GM10847 (cell line): ENCODE results near the gene DCTD.

Experiments
- POLR2A ChIP-seq: IDR thresholded peaks from 2 replicates; pipeline ENCODE4 v1.6.1; 2011; ENCODE audit not compliant: insufficient read length; ENCODE audit errors: extremely low read depth

DCTD gene

DNA sequence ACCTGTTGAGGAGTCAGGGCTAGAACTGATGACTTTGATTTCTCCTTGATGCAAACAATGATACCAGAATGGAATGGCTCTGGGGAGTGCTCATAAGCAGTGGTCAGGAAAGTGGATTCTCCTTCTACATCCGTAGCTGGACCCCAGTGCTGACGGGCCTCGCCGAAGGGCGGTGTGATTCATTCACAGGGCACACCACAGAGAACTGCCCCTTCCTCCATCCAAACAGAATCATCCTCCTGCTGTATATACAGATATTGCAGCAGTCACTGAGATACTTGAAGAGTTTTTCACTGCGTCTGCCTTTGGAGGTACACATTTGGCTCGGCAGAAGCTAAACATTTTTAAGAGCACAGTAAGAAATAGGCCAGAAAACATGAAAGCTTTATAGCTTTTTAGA is 7.3 kb upstream of the DCTD start:
- no peak for TF ChIP-seq POLR2A

DNA sequence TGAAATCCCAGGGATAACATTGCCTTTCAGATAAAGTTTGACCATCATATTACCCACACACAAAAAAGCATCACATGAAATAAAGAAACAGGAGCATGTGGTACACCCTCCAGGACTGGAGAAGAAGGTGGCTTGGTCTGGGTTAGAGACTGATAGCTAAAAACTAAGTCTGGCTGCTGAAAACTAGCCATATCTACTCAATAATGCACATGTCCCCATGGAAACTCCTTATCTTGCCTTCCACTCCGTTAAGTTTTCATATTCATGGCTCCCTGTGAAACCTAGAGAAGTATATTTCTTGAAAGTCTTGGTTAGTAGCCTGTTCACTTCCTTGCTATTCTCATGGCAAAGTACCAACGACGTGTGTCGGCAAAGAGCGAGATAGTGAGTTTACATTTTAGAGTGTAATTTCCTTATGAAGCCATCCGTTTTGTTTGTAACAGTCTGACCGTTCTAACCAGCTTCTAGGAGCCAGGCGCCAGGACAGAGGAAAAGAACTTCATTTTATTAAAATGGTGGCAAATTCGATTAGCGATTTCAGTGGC is 6.7 kb upstream of the DCTD start:
- TF ChIP-seq POLR2A = no peak

DNA sequence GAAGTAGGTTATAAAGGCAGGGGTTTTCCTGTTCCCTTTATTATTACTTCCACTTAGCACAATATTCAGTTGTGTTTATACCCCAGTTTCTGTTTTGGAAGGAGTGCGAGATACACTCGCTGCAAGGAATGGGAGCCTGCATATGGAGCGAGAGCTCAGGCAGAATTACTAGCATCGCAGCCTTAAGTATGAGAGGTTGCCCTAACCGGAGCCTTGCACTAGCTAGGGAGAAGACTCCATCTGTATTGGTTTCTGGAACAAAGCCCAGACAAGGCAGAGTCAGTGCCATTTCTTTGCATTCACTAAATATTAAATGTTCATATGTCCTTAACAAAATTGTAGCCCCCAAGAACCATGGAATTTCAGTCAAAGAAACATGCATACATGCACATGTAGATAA is 6.2 kb upstream of the DCTD start:
- TF ChIP-seq POLR2A = no peak

DNA sequence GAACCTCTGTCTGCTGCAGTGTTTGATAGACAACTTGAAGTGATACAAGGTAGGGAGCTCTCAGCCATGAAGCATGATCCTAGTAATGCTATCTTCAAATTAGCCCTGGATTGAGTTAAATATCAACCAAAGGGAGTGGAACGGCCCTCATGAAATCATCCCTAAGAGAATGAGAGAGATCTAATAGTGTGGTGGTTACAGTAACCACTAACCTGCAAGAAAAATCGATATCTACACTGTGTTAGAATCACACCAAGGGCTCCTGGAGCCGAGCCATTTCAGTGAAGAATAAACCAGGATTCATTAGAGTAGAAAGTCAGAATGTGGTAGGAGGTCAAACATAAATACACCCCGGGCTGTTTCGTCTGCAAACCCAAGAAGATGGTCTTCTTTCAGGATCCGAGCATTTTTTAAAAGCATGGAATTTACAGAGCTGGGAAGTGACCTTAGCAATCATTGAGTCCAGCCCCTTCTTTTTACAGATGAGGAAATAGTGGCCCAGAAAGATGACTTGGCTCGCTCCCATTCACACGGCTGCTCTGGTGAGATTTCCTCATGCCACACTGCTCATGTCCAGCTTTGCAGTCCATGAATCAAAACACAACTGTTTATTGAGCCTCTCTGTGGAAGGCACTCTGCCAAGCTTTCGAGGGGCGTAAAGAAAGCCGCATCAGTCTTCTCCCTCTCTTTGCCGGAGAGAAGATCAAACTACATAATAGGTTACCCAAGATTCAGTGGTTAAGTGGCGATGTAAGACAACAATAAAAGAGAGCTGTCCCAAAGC is 5.5 kb upstream of the DCTD start:
- no peak for TF ChIP-seq POLR2A

DNA sequence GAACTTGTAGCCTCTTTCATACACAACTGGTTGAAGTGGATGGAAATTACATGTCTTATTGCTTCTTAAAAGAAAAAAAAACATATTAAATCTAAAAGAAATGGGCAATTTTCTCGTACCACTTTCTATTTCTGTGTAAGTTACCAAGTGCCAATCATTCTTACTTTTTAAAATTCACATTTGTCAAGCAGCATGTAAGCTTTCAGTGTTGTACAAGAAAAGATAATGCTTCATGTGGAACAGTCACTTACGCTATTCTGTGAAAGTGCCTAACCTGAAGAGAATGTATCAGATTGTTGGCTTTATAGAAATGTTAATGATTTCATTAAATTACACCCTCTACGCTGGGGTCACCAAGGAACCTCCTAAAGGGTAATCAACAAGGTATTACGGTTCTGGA is 4.4 kb upstream of the DCTD start:
- no peak for TF ChIP-seq POLR2A

DNA sequence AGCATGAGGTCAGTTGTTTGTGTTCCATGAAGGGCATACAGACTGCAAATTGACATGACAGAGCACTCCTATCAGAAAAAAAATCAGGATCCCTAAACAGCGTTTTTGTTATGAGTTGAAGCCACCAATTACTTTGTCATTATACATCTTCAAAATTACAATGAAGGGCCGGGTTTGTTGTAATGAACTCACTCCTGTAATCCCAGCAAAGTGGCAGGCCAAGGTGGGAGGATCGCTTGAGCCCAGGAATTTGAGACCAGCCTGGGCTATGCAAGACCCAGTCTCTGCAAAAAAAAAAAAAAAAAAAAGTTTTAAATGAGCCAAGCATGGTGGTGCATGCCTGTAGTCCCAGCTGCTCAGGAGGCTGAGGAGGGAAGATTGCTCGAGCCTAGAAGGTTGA is 3.5 kb upstream of the DCTD start:
- TF ChIP-seq POLR2A = no peak

DNA sequence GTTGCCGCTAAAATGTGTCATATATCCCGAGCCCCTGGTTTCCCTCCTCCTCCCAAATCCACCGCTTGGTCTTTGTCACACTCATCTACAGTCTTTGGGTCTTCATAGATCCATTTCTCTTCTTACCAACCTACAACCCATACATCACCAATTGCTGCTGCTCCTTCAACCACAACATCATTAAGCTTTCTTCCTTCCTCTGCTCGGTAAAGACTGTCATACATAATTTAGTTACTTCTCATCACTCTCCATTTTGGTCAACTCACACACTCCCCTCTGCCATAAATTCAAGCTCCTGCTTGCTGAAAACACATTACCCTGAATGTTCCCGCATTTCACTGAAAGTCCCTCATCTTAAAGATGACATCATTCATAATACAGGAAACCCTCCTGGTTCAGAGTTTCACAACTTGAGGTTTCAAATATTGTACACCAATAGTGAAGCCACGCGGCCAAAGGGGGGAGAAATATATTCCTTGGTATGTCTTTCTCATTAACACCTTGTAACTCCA is 1.7 kb upstream of the DCTD start:
- no peak for TF ChIP-seq POLR2A

DNA sequence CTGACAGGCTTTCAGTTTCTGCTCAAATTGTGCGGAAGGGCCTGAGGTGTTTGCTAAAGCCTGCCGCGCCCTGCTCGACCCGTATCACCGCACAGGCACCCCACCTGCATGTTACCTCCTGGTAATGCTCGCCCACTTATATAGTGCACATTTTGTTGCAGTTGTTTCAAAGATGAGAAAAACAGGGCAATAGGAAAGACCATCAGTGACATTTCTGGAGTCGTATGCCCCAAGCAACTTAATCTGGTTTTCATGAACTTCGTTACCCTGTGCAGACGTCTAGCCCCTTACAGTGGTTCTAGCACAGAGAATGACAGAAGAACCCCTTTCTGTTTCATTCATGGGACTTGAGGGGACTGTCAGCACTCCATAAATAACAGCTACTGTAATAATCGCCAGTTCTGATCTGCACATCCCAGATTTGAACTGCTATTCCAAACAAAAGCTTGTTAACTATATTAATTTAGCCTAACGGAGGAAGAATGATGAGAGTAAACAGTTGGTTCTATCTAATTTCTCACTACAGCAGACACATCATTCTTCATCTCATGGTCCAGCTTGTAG is 940 bp upstream of the DCTD start:
- no peak for TF ChIP-seq POLR2A

DNA sequence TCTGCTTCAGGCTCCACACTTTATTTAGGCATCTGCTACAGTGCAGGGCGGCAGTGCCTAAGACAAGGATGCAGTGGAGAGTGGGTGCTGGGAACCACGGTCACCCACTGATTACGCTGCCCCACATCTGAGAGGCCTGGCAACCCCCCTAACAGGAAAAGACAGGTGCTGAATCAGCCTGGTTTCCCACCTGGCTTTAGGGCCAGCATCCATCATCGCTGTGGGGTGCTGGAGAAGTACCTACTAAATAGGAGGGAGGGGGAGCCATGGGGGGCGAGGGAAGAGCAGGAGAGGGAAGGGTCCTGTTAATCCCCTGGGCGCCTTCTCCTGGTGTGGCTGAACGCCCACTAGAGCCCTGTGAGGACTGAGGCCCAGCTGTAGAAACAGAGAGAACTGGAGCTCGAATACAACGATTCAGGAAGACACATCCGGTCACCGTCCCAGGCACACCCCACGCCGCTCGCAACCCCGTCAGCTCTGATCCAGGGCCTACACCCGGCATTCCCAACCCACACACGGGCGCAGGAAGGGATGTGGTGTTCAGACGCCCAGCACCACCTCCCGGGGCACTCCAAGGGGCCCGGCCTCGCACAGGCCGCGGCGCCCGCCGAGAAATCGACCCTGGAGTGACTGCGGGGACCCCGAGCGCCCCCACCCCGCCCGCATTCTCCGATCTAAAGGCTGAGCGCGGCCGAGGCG is 554 bp downstream of the DCTD start:
- TF ChIP-seq POLR2A = no peak

DNA sequence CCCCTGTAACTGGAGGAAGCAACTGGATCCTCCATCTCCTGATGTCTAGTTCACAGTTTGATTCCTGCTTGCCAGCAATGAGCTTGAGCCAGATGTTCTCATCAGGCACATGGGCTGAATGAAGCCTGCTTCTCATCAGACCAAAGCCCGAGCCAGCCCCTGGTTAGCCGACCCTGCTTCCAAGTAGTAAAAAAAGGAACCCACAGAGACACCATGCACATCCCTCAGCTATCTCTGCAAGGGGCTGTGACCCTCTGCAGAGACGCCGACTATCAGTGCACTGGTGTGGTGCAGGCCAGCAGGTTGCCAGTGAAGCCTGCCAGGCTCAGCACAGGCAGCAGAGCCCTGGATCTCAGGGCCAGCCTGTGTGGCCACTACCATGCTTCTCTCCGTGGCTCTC is 2.8 kb downstream of the DCTD start:
- no peak for TF ChIP-seq POLR2A

DNA sequence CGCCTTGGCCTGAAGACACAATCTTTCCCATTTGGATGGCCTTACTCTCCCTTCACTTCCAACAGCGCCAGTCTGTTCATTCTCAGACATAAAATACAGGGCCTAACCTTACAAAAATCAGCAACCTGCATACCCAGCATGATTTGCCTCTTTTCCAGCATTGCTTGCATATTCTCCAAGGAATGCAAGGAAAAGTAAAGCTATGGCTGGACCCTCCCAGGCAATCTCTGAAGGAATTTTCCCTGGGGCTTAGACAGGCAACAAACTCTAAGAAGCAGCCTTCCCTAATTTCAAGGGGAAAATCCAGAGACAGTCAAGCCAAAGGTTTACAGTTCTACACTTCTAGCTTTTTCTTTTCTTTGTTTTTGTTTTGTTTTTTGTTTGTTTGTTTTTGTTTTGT is 3.6 kb downstream of the DCTD start:
- TF ChIP-seq POLR2A = no peak

DNA sequence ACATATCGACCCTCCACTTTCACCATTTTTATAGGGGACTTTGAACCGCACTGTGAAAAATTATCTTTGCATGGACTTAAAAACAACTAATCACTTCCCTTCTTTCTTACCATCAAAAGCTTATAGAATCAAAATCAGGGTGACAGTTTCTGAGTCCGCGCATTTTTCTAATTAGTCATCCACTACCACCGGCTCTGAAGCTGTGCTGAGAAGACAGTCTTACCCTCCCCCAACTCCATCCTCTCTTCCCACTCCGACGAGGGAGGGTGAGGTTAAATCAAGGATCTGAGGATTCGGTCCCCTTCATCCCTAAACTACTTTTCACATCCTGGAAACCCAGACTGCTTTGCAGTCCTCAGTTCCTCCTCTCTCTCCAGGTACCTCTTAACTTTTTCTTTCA is 4.2 kb downstream of the DCTD start:
- TF ChIP-seq POLR2A = no peak

DNA sequence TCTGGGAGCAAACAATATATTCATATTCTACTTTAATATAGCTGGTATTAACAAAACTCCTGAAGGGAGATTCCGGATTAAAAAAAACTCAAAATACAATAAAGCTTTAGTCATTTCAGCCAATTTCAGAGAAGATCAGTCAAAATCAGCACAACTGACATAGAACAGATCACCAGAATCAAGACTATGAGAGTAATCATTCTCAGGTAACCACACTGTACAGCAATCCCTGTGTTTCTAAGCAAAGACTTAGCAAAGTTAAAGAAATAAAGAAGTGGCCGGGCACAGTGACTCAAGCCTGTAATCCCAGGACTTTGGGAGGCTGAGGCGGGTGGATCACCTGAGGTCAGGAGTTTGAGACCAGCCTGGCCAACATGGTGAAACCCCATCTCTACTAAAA is 9.1 kb downstream of the DCTD start:
- no peak for TF ChIP-seq POLR2A

DNA sequence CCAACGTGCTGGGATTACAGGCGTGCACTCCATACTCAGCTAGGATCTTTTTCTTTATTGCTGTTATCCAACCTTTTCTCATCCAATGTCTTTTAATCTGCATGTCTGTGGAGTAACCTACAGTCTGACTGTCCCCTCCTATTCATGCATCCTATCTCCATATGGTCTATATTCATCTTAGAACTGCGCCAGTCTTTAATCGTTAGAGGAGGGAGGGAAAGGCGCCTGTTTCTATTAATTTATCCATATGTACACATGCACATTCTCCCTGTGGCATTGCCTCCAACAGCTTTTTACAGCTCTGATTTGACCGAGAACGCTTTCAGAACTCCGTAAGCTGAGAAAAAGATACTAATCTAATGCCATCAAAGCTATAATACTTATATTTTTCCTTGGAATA is 9.8 kb downstream of the DCTD start:
- TF ChIP-seq POLR2A = no peak

DNA sequence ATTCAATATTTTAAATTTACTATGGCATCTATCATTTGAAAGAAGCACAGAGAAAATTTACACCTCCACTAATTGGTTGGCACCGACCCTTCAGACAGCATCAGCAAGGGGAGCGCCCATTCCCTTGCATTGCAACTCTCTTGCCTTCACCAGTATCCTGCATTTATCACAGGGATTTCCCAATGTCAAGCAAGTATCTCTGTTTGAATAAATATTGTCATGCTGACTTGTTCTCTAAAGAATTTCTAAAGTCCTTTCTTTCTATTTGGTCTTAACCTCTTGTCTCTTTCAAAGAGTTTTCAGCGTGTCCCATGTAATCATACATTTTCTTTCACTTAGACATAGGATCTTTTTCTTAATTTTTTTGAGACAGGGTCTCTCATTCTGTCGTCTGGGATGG is 10.4 kb downstream of the DCTD start:
- no peak for TF ChIP-seq POLR2A

DNA sequence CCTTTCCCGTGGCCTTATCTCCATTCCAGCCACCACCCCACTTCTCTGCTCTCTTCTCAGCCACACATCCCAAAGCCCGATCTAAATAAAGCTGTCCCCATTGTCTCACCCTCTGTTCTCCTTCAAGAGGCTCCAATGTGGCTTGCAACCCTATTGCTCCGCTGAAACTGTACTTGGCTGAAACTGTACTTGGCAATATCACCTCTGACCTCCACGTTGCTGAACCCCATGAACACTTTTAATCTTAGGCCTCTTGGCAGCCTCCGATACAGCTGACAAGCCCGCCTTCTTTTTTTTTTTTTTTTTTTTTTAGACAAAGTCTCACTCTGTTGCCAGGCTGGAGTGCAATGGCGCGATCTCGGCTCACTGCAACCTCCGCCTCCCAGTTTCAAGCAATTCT is 12.1 kb downstream of the DCTD start:
- TF ChIP-seq POLR2A = no peak
